IMR-90 (cell line): ENCODE data around the gene ITIH6. TPM values are rescaled to one million over a fixed set of nuclear protein-coding genes. Genes with fewer than 3 reads are reported as not detected.

Source experiments
- ATAC-seq: fragments of 200-7000 bp; cut with Tn5 transposase; 2 replicates; pipeline ENCODE4 v1.9.1; 2020; ENCODE audit warnings: low read depth, mild to moderate bottlenecking, moderate library complexity
- BruUV-seq: library from RNA; stranded (reverse); fragments of 400-500 nt; replicated peaks from 2 replicates; lab custom pipeline; 2021; lab: Mats Ljungman, UMichigan
- CTCF ChIA-PET: fragments of 300-600 bp; formaldehyde crosslinking; extraction: SDS; loops from one replicate; lab custom pipeline; 2021; ENCODE audit warnings: antibody characterized with exemption; lab: Yijun Ruan, JAX
- POLR2A ChIA-PET: fragments of 300-600 bp; sonication (Branson Sonifier 250); formaldehyde crosslinking; loops from one replicate; lab custom pipeline; 2022; ENCODE audit warnings: antibody characterized with exemption; ENCODE audit not compliant: unreplicated experiment; lab: Charles Lee
- DNase-seq: peaks from one replicate; pipeline ENCODE4 v3.0.0; 2013
- H2AFZ ChIP-seq: replicated peaks from 2 replicates; pipeline ENCODE3; 2013; ENCODE audit warnings: low read length, mild to moderate bottlenecking; ENCODE audit not compliant: poor library complexity
- H2AK5ac ChIP-seq: 2 replicates; pipeline ENCODE4 v1.6.1; 2013; ENCODE audit warnings: low read depth, low read length, inconsistent platforms
- H2AK9ac ChIP-seq: replicated peaks from 2 replicates; pipeline ENCODE3; 2013; ENCODE audit warnings: mild to moderate bottlenecking, low read depth, low read length, moderate library complexity; ENCODE audit not compliant: poor library complexity
- H2BK120ac ChIP-seq: 2 replicates; pipeline ENCODE4 v1.6.1; 2013; ENCODE audit warnings: low read depth, low read length, inconsistent platforms
- H2BK15ac ChIP-seq: 3 replicates; pipeline ENCODE4 v1.6.1; 2013; ENCODE audit warnings: low read depth, low read length, inconsistent platforms
- H2BK20ac ChIP-seq: 2 replicates; pipeline ENCODE4 v1.6.1; 2013; ENCODE audit warnings: low read depth, mild to moderate bottlenecking, inconsistent platforms, low read length, moderate library complexity
- H2BK5ac ChIP-seq: 2 replicates; pipeline ENCODE4 v1.6.1; 2013; ENCODE audit warnings: mild to moderate bottlenecking, low read depth, low read length, inconsistent platforms; ENCODE audit not compliant: poor library complexity, severe bottlenecking
- H3K14ac ChIP-seq: replicated peaks from 2 replicates; pipeline ENCODE4 v1.6.1; 2013; ENCODE audit warnings: low read depth, low read length, inconsistent platforms
- H3K18ac ChIP-seq: 2 replicates; pipeline ENCODE4 v1.6.1; 2013; ENCODE audit warnings: low read depth, low read length, control low read depth
- H3K23ac ChIP-seq: 2 replicates; pipeline ENCODE4 v1.6.1; 2013; ENCODE audit warnings: low read depth, low read length, inconsistent platforms
- H3K27ac ChIP-seq: 2 replicates; pipeline ENCODE4 v1.5.1; 2013; ENCODE audit warnings: mild to moderate bottlenecking, control low read depth, low read length; ENCODE audit not compliant: insufficient read depth
- H3K27me3 ChIP-seq: 2 replicates; pipeline ENCODE4 v1.6.1; 2013; ENCODE audit warnings: low read length; ENCODE audit not compliant: control insufficient read depth, insufficient read depth
- H3K36me3 ChIP-seq: 2 replicates; pipeline ENCODE4 v1.6.1; 2013; ENCODE audit warnings: low read length, mixed read lengths; ENCODE audit not compliant: control insufficient read depth, insufficient read depth
- H3K4ac ChIP-seq: 2 replicates; pipeline ENCODE4 v1.6.1; 2013; ENCODE audit warnings: low read depth, low read length, inconsistent platforms
- H3K4me1 ChIP-seq: 2 replicates; pipeline ENCODE4 v1.6.1; 2013; ENCODE audit warnings: low read length, mixed read lengths; ENCODE audit not compliant: control insufficient read depth, insufficient read depth
- H3K4me2 ChIP-seq: 2 replicates; pipeline ENCODE4 v1.6.1; 2013; ENCODE audit warnings: low read depth, mild to moderate bottlenecking, control low read depth, low read length, moderate library complexity
- H3K4me3 ChIP-seq: 2 replicates; pipeline ENCODE4 v1.5.1; 2013; ENCODE audit warnings: low read depth, mild to moderate bottlenecking, control low read depth, low read length, moderate library complexity; ENCODE audit not compliant: insufficient read depth
- H3K56ac ChIP-seq: 2 replicates; pipeline ENCODE4 v1.6.1; 2013; ENCODE audit warnings: low read length, inconsistent platforms; ENCODE audit not compliant: insufficient read depth; ENCODE audit errors: extremely low read depth
- H3K79me1 ChIP-seq, 2 experiments: 2 replicates each; pipeline ENCODE4 v1.6.1; 2013; ENCODE audit warnings: low read length in 2 of 2, inconsistent platforms in 1 of 2, low read depth in 1 of 2
- H3K9ac ChIP-seq: 2 replicates; pipeline ENCODE4 v1.6.1; 2013; ENCODE audit warnings: low read depth, low read length, control low read depth
- H3K9me1 ChIP-seq: 2 replicates; pipeline ENCODE4 v1.6.1; 2013; ENCODE audit warnings: low read length, inconsistent platforms; ENCODE audit not compliant: insufficient read depth
- H3K9me3 ChIP-seq: 2 replicates; pipeline ENCODE4 v1.6.1; 2013; ENCODE audit warnings: low read length; ENCODE audit not compliant: control insufficient read depth, insufficient read depth
- H4K20me1 ChIP-seq: 2 replicates; pipeline ENCODE4 v1.6.1; 2013; ENCODE audit warnings: low read length, inconsistent platforms; ENCODE audit not compliant: insufficient read depth
- H4K5ac ChIP-seq: 2 replicates; pipeline ENCODE4 v1.6.1; 2013; ENCODE audit warnings: mild to moderate bottlenecking, low read depth, low read length, control low read depth
- H4K8ac ChIP-seq, 2 experiments: 2 replicates each; pipeline ENCODE4 v1.6.1; 2013; ENCODE audit warnings: low read depth in 2 of 2, low read length in 2 of 2, control low read depth in 1 of 2, inconsistent platforms in 1 of 2
- H4K91ac ChIP-seq: 2 replicates; pipeline ENCODE4 v1.6.1; 2013; ENCODE audit warnings: low read depth, low read length, inconsistent platforms; ENCODE audit not compliant: insufficient read depth
- MAZ ChIP-seq: IDR thresholded peaks from 2 replicates; pipeline ENCODE4 v1.6.1; 2012; ENCODE audit warnings: low read depth, mild to moderate bottlenecking, low read length, improper control_type of control experiment, moderate library complexity, borderline replicate concordance
- WGBS, 2 experiments: methylation state at CpG; one replicate each; pipeline versions ENCODE4 v1.1.5 to v1.1.7; 2013; ENCODE audit warnings: missing lambda C conversion rate in 2 of 2; ENCODE audit not compliant: insufficient read length in 1 of 2; ENCODE audit errors: extremely low coverage in 2 of 2; 5-methylcytosine and 5-hydroxymethylcytosine counted together
- dilution Hi-C: fragments of 300-500 bp; cut with HindIII; formaldehyde crosslinking; loops from one replicate; pipeline ENCODE4 v1.14.3; 2018; ENCODE audit warnings: low sequenced_read_pairs; ENCODE audit not compliant: unreplicated experiment
- in situ Hi-C: fragments of 300-500 bp; cut with MboI; formaldehyde crosslinking; loops from 3 replicates; pipeline ENCODE4 v1.14.3; 2019; ENCODE audit warnings: low sequenced_read_pairs, inconsistent platforms, mixed read lengths
- intact Hi-C: fragments of 100-400 bp; cut with micrococcal nuclease; formaldehyde crosslinking; loops from 2 replicates; pipeline ENCODE4 v1.10.0; 2022
- polyA plus RNA-seq, 3 experiments: library from polyadenylated mRNA; depleted of rRNA; stranded (reverse); fragments of >200 nt; gene quantifications; 2 replicates each; pipeline ENCODE4 v1.2.3, GENCODE V29; 2012; ENCODE audit warnings: low replicate concordance in 1 of 3
- total RNA-seq: library from RNA; depleted of rRNA; stranded (reverse); fragments of >200 nt; gene quantifications from 2 replicates; pipeline ENCODE4 v1.2.3, GENCODE V29; 2012
- TF ChIP-seq, protein P1 (sequence below): fragments of 150-350 bp; IDR thresholded peaks from 2 replicates; pipeline ENCODE4 v1.6.1; 2017; ENCODE audit warnings: mild to moderate bottlenecking, antibody characterized with exemption, low read length, low read depth

ITIH6 gene
- total and polyA plus RNA-seq, 2 of the 4 experiments (the other 2 are of a cell fraction): not detected

GRCh38 chrX:54808109-54808604 lies 10.1 kb upstream of the ITIH6 start:
- Histone ChIP-seq H2BK5ac (peak overlapping the region; percentile 64), H3K9me1 (peaks cover 3% of the 10 kb centered on the region; the same call in 1 of the 2 replicates), H3K4me3 (peak overlapping the region; percentile 84), H3K56ac (peak overlapping the region; percentile 81; the same call in 1 of the 2 replicates), H2AFZ (peak overlapping the region; percentile 93), H3K4me2 (peak overlapping the region; percentile 75), H4K5ac (peak overlapping the region; percentile 51), H4K91ac (peak overlapping the region; percentile 52), H3K27ac (peak overlapping the region; percentile 90), H3K23ac (peak overlapping the region; percentile 68), H4K8ac (peak overlapping the region; percentile 89 to 92; a peak in 3 of 4 replicates), H2AK5ac (peak overlapping the region; percentile 70; the same call in 1 of the 2 replicates), H3K9me3 (no peaks in the 10 kb centered on the region), H3K9ac (peak overlapping the region; percentile 98), H3K4ac (peak overlapping the region; percentile 74), H3K27me3 (peaks cover 11% of the 10 kb centered on the region), H3K18ac (peak overlapping the region; percentile 14), H3K4me1 (peaks cover 7% of the 10 kb centered on the region; the same call in 1 of the 2 replicates), H2BK120ac (peak overlapping the region; percentile 46), H2BK20ac (no peak overlapping the region), H3K14ac (peak overlapping the region; percentile 95), H3K36me3 (peaks cover 33% of the 10 kb centered on the region), H3K79me1 (peaks cover 5 to 30% of the 10 kb centered on the region in 2 experiments; a peak in 2 of 4 replicates), H2AK9ac (peak overlapping the region; percentile 88), H2BK15ac (0 out of 3 replicates have a peak overlapping the region, but pooled peaks have one; percentile 55), H4K20me1 (peaks cover 18% of the 10 kb centered on the region; the same call in 1 of the 2 replicates)
- intact Hi-C loops: loop anchor here (1.0 to 10.0 kb wide), 3 partner anchors 192 to 563 kb away; partner anchors contain the start of gene APEX2
- in situ Hi-C loops: no loop called here
- WGBS, 2 experiments: 28% methylated on average over 8 of the region's 23 CpGs; no CpG with 5 or more reads in 1 of the 2 experiments
- dilution Hi-C loops: no loop called here
- TF ChIP-seq, protein P1, sequence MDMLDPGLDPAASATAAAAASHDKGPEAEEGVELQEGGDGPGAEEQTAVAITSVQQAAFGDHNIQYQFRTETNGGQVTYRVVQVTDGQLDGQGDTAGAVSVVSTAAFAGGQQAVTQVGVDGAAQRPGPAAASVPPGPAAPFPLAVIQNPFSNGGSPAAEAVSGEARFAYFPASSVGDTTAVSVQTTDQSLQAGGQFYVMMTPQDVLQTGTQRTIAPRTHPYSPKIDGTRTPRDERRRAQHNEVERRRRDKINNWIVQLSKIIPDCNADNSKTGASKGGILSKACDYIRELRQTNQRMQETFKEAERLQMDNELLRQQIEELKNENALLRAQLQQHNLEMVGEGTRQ: no peak
- peak; percentile 53; the same call in 1 of the 2 replicates for TF ChIP-seq MAZ
- CTCF ChIA-PET: interaction anchor here (1.1 kb wide), 1 partner anchor 168 kb away, joined by 4 read pairs; no protein-coding TSS in a partner anchor
- BruUV-seq: no TSS peak
- peak; percentile 60 for ATAC-seq
- DNase-seq: no peak
- POLR2A ChIA-PET: interaction anchor here (1.5 kb wide), 1 partner anchor 169 kb away, joined by 6 read pairs; no protein-coding TSS in a partner anchor
